SK-N-SH (cell line): ENCODE data around the gene NGB. TPM values are rescaled to one million over a fixed set of nuclear protein-coding genes. Genes with fewer than 3 reads are reported as not detected.

Source experiments
- CTCF ChIA-PET: fragments of 300-600, 350-600 bp; formaldehyde crosslinking; extraction: SDS; loops from one replicate; lab custom pipeline; 2021; lab: Yijun Ruan, JAX
- POLR2A ChIA-PET: fragments of 350-600 bp; sonication (Branson Sonifier 250); formaldehyde crosslinking; extraction: SDS; loops from one replicate; lab custom pipeline; 2020; ENCODE audit warnings: antibody characterized with exemption, inconsistent platforms; lab: Yijun Ruan, JAX
- DNase-seq: peaks from one replicate; pipeline ENCODE4 v3.0.0; 2012
- H2AFZ ChIP-seq: fragments of 200-600 bp; sonication (generic); 2 replicates; pipeline ENCODE4 v1.8.1; 2016; ENCODE audit warnings: antibody characterized with exemption, mild to moderate bottlenecking, low read depth
- H3F3A ChIP-seq: fragments of 200-600 bp; sonication (generic); replicated peaks from 2 replicates; pipeline ENCODE3; 2016; ENCODE audit warnings: antibody characterized with exemption, mild to moderate bottlenecking; ENCODE audit not compliant: insufficient read depth
- H3K27ac ChIP-seq, 2 experiments: fragments of 200-500 bp in 1 of 2; fragments of 200-600 bp in 1 of 2; sonication (Bioruptor generic) in 1 of 2; sonication (generic), shearing (Covaris generic) in 1 of 2; 2 replicates each; pipeline versions ENCODE4 v1.5.1 to v1.6.1; 2014 to 2016; ENCODE audit warnings: low read depth in 2 of 2, inconsistent platforms in 1 of 2, low read length in 1 of 2, mild to moderate bottlenecking in 1 of 2, mixed read lengths in 1 of 2
- H3K27me3 ChIP-seq: fragments of 200-600 bp; sonication (generic), shearing (Covaris generic); 2 replicates; pipeline ENCODE4 v1.6.1; 2016; ENCODE audit warnings: mixed run types; ENCODE audit not compliant: insufficient read depth
- H3K36me3 ChIP-seq, 2 experiments: fragments of 200-500 bp in 1 of 2; fragments of 200-600 bp in 1 of 2; sonication (Bioruptor generic) in 1 of 2; sonication (generic) in 1 of 2; replicated peaks in 1 of 2; 2 replicates each; pipeline versions ENCODE3 to v1.5.1; 2014 to 2016; ENCODE audit warnings: low read length in 1 of 2, mild to moderate bottlenecking in 1 of 2; ENCODE audit not compliant: insufficient read depth in 2 of 2, control insufficient read depth in 1 of 2
- H3K4me1 ChIP-seq, 2 experiments: fragments of 200-500 bp in 1 of 2; fragments of 200-600 bp in 1 of 2; sonication (Bioruptor generic) in 1 of 2; sonication (generic), shearing (Covaris generic) in 1 of 2; 2 replicates each; pipeline versions ENCODE4 v1.5.1 to v1.6.1; 2014 to 2016; ENCODE audit warnings: low read depth in 1 of 2, low read length in 1 of 2, mixed run types in 1 of 2; ENCODE audit not compliant: insufficient read depth in 2 of 2, control insufficient read depth in 1 of 2
- H3K4me2 ChIP-seq: fragments of 200-600 bp; sonication (generic), shearing (Covaris generic); 2 replicates; pipeline ENCODE4 v1.6.1; 2017; ENCODE audit warnings: mixed run types
- H3K4me3 ChIP-seq, 2 experiments: fragments of 200-500 bp in 1 of 2; fragments of 200-600 bp in 1 of 2; sonication (Bioruptor generic) in 1 of 2; sonication (generic), shearing (Covaris generic) in 1 of 2; 2 replicates each; pipeline versions ENCODE4 v1.5.1 to v1.8.1; 2014 to 2016; ENCODE audit warnings: low read depth in 2 of 2, inconsistent platforms in 1 of 2, low read length in 1 of 2, mild to moderate bottlenecking in 1 of 2, mixed read lengths in 1 of 2, moderate library complexity in 1 of 2
- H3K79me2 ChIP-seq: fragments of 200-600 bp; sonication (generic); 2 replicates; pipeline ENCODE4 v1.8.1; 2017; ENCODE audit warnings: mild to moderate bottlenecking; ENCODE audit not compliant: insufficient read depth
- H3K9ac ChIP-seq: fragments of 200-600 bp; sonication (generic); 2 replicates; pipeline ENCODE4 v1.6.1; 2017; ENCODE audit warnings: mixed run types
- H3K9me2 ChIP-seq: fragments of 200-600 bp; sonication (generic); 2 replicates; pipeline ENCODE4 v1.6.1; 2017; ENCODE audit warnings: mixed run types
- H3K9me3 ChIP-seq: fragments of 200-600 bp; sonication (generic); 2 replicates; pipeline ENCODE4 v1.6.1; 2017; ENCODE audit warnings: mixed run types, mild to moderate bottlenecking, moderate library complexity
- H4K20me1 ChIP-seq: fragments of 200-600 bp; sonication (generic); 2 replicates; pipeline ENCODE4 v1.6.1; 2017; ENCODE audit warnings: mild to moderate bottlenecking, mixed run types; ENCODE audit not compliant: insufficient read depth
- CHD2 ChIP-seq: fragments of 150-350 bp; IDR thresholded peaks from 2 replicates; pipeline ENCODE4 v1.6.1; 2018; ENCODE audit warnings: low read length; ENCODE audit not compliant: partially characterized antibody
- EZH2phosphoT487 ChIP-seq: fragments of 200-600 bp; sonication (generic); IDR thresholded peaks from 2 replicates; pipeline ENCODE4 v1.6.1; 2017; ENCODE audit warnings: low read depth, mixed run types, mild to moderate bottlenecking, antibody characterized with exemption, moderate library complexity, borderline replicate concordance
- FOSL2 ChIP-seq: IDR thresholded peaks from 2 replicates; pipeline ENCODE4 v1.4.0; 2012; ENCODE audit warnings: low read depth, mild to moderate bottlenecking, moderate library complexity, borderline replicate concordance
- FOXM1 ChIP-seq: IDR thresholded peaks from 2 replicates; pipeline ENCODE4 v1.4.0; 2012; ENCODE audit warnings: low read depth, mild to moderate bottlenecking
- GATA2 ChIP-seq: sonication (generic); formaldehyde crosslinking; IDR thresholded peaks from 2 replicates; pipeline ENCODE4 v1.5.0; 2020; ENCODE audit warnings: mild to moderate bottlenecking, missing genetic modification reagents
- MXI1 ChIP-seq: IDR thresholded peaks from 2 replicates; pipeline ENCODE4 v1.6.1; 2012; ENCODE audit warnings: mild to moderate bottlenecking, low read depth, low read length, improper control_type of control experiment
- RXRA ChIP-seq: IDR thresholded peaks from 2 replicates; pipeline ENCODE4 v1.4.0; 2012; ENCODE audit warnings: low read depth, mild to moderate bottlenecking, borderline replicate concordance
- TEAD4 ChIP-seq: IDR thresholded peaks from 2 replicates; pipeline ENCODE4 v1.4.0; 2012; ENCODE audit warnings: mild to moderate bottlenecking, borderline replicate concordance; ENCODE audit not compliant: insufficient read depth
- YY1 ChIP-seq: IDR thresholded peaks from 2 replicates; pipeline ENCODE4 v1.4.0; 2012; ENCODE audit warnings: low read depth, mild to moderate bottlenecking
- WGBS: methylation state at CpG from one replicate; pipeline ENCODE4 v1.1.6; 2017; ENCODE audit warnings: low lambda C conversion rate; 5-methylcytosine and 5-hydroxymethylcytosine counted together
- polyA plus RNA-seq, 3 experiments: library from polyadenylated mRNA; depleted of rRNA; stranded (reverse); fragments of >200 nt; gene quantifications; 2 replicates each; pipeline ENCODE4 v1.2.3, GENCODE V29; 2012
- TF ChIP-seq, protein P1 (sequence below): IDR thresholded peaks from 2 replicates; pipeline ENCODE4 v1.4.0; 2012; ENCODE audit warnings: low read depth, borderline replicate concordance
- TF ChIP-seq, protein P2 (sequence below): IDR thresholded peaks from 2 replicates; pipeline ENCODE4 v1.6.1; 2012; ENCODE audit warnings: mild to moderate bottlenecking, low read depth, low read length, moderate library complexity

NGB gene
- polyA plus RNA-seq, 1 of the 3 experiments (the other 2 are of a cell fraction), result not detected

DNA sequence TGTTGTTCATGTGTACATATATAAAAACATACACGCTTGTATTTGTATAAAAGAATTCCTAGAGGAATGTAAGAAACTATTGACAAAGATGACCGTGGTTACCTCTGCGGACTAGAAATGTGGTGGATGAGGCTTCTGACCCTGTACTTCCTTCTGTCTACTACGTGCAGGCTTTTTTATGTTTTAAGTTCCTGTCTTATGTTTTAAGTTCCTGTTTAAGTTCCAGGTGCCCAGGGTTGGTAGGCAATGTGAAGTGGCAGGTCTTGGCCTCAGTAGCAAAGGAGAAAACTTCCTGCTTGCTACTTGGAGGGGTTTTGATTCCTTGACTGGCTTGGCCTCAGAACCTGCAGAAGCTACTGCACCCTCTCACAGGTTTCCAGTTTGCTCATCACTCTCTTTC is 38.1 kb upstream of the NGB start:
- Histone ChIP-seq H3K9me3 (no peaks in the 10 kb centered on the region), H3K27me3 (no peaks in the 10 kb centered on the region), H3K79me2 (peaks cover 9% of the 10 kb centered on the region; the same call in 1 of the 2 replicates), H2AFZ (no peak overlapping the region), H3F3A (peaks cover 14% of the 10 kb centered on the region), H4K20me1 (0 out of 2 replicates have a peak, but pooled peaks cover under 1% of the 10 kb centered on the region), H3K4me1 (peaks cover 17 to 23% of the 10 kb centered on the region in 2 experiments), H3K27ac (no peak overlapping the region), H3K36me3 (peaks cover 9 to 18% of the 10 kb centered on the region in 2 experiments), H3K9ac (no peak overlapping the region), H3K9me2 (no peaks in the 10 kb centered on the region), H3K4me3 (no peak overlapping the region), H3K4me2 (no peak overlapping the region)
- ChIA-PET CTCF (interaction anchor here (1.0 to 8.0 kb wide), 3 partner anchors 8 to 156 kb away, joined by 3 to 133 read pairs (median 6); no protein-coding TSS in a partner anchor), POLR2A (no interaction called here)
- TF ChIP-seq TEAD4 (no peak), FOSL2 (no peak), MXI1 (no peak), FOXM1 (no peak), CHD2 (no peak), YY1 (no peak), GATA2 (CRISPR knock-in tag) (no peak), RXRA (no peak), EZH2phosphoT487 (no peak)
- TF ChIP-seq, protein P1, sequence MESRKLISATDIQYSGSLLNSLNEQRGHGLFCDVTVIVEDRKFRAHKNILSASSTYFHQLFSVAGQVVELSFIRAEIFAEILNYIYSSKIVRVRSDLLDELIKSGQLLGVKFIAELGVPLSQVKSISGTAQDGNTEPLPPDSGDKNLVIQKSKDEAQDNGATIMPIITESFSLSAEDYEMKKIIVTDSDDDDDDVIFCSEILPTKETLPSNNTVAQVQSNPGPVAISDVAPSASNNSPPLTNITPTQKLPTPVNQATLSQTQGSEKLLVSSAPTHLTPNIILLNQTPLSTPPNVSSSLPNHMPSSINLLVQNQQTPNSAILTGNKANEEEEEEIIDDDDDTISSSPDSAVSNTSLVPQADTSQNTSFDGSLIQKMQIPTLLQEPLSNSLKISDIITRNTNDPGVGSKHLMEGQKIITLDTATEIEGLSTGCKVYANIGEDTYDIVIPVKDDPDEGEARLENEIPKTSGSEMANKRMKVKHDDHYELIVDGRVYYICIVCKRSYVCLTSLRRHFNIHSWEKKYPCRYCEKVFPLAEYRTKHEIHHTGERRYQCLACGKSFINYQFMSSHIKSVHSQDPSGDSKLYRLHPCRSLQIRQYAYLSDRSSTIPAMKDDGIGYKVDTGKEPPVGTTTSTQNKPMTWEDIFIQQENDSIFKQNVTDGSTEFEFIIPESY, result no peak
- TF ChIP-seq, protein P2, sequence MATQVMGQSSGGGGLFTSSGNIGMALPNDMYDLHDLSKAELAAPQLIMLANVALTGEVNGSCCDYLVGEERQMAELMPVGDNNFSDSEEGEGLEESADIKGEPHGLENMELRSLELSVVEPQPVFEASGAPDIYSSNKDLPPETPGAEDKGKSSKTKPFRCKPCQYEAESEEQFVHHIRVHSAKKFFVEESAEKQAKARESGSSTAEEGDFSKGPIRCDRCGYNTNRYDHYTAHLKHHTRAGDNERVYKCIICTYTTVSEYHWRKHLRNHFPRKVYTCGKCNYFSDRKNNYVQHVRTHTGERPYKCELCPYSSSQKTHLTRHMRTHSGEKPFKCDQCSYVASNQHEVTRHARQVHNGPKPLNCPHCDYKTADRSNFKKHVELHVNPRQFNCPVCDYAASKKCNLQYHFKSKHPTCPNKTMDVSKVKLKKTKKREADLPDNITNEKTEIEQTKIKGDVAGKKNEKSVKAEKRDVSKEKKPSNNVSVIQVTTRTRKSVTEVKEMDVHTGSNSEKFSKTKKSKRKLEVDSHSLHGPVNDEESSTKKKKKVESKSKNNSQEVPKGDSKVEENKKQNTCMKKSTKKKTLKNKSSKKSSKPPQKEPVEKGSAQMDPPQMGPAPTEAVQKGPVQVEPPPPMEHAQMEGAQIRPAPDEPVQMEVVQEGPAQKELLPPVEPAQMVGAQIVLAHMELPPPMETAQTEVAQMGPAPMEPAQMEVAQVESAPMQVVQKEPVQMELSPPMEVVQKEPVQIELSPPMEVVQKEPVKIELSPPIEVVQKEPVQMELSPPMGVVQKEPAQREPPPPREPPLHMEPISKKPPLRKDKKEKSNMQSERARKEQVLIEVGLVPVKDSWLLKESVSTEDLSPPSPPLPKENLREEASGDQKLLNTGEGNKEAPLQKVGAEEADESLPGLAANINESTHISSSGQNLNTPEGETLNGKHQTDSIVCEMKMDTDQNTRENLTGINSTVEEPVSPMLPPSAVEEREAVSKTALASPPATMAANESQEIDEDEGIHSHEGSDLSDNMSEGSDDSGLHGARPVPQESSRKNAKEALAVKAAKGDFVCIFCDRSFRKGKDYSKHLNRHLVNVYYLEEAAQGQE, result no peak
- DNase-seq, result no peak
- 98% methylated on average over 4 of the region's 4 CpGs for WGBS
